Epidermal melanocyte (primary cell): ENCODE results near the gene GLIPR2.
"Not testable (repeated sequence)": the region's sequence is repeated elsewhere in the genome, so short reads cannot be mapped to it uniquely, and the experiment has no call there.

ENCODE experiments used
- DNase-seq: peaks from one replicate; pipeline ENCODE4 v3.0.0; 2011; ENCODE audit warnings: low spot score; ENCODE audit not compliant: insufficient read length

GLIPR2 gene

DNA sequence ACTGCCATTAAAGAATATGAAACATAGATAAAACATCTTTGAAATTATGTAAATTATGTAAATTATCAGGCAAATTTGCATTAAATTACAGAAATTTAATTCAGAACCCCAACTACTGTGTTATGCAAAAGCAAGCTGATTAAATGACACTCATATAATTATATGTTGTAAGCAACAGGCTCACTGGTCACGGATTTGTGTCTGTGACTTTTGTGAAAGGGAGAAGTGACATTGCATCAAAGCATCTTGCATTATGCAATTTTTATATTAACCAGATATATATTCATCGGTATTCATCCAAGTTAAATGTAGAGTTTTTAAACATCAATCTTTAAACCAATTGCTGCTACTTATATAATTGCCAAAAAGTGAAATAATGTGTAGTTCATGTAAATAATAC is 13.0 kb upstream of the GLIPR2 start:
- no peak for DNase-seq

DNA sequence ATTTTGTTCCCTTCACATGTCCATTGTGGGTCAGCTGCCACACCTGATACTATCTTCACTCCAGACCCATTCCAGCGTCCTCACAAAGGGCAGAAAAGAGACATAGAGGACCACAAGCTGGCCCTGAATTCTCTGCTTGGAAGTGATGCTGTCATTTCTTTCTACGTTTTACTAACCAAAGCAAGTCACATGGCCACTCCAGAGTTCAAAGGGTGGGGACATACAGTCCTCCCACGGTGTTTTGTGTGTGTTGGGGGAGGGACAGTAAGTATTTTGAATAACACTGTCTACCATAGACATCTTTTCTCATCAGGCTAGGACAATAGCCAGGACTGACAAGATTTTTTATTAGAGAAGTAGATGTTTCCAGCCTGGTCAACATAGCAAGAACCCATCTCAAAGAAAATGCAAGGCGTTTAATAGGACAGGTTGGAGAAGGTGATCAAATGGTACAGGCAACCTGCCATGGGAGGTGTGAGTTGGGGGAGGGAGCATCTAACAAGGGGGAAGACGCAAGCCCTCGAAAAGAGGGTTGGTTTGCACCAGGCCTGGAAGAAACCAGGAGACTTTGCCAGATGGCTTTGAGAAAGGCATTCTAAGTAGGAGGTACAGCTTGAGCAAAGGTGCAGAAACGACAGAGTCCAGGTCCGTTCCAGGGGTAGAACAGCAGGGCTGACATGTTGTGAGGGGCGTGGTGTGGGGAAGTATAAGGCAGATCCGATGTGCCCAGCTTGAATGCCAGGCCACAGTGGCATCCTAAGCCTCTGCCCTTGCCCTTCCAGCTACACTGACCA is 11.3 kb upstream of the GLIPR2 start:
- no peak for DNase-seq

DNA sequence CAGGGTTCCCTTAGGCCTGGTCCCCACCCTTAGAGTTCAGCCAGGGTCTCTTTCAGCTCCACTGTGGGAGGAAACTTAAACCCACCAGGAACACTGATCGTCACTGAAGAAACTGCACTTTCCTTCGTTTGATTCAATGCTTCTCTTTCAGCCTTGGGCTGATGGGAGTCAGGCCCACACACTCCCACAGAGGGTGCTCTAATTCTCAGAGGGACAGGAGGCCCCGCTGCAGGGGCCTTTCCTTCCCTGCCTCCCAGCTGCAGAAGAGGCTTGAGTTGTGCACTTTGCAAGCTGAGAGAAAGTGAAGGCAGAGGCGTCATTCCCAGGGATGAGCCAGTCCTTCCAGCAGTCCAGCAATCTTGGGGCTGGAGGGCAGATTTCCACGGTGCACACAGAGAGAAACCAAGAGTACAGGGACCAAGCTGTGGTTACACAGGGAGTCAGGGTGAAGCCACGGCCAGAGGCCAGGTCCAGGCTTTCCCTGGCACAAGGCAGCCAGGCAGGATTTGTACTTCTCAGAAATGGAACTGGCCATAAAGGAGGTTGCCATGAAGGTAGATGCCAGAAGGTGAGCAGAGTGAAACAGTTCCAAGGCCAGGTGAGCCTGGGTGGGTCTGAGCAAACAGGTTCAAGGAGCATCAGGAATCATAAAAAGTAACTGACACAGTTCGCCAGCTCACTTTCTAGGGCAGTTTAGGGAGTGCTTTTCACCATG is 10.4 kb upstream of the GLIPR2 start:
- no peak for DNase-seq

DNA sequence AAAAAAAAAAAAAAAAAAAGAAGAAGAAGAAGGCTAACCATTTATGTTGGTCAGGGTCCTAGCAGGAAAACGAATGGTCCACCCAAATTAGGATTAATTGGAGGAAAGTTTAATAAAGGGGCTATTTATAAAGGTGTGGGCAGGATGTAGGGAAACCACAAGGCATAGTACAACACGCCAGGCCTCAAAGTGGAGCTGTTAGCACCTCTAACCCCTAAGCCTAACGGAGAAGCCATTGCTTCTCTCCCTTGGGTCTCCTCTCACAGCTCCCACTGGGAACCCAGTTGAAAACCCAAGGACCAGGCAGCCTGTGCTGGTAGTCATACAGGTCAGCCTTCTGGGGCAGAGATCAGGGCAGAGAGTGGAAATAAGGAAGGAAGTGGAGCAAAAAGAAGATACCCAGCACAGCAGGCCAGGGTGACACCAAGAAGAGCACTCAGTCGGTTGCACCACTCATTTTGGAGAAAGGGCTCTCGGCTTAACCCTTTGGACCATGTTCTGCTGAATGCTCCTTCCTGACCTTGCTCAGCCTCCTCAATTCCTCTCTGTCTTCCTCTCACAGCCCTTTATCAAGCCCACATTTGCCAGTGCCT is 8.8 kb upstream of the GLIPR2 start:
- no peak for DNase-seq

DNA sequence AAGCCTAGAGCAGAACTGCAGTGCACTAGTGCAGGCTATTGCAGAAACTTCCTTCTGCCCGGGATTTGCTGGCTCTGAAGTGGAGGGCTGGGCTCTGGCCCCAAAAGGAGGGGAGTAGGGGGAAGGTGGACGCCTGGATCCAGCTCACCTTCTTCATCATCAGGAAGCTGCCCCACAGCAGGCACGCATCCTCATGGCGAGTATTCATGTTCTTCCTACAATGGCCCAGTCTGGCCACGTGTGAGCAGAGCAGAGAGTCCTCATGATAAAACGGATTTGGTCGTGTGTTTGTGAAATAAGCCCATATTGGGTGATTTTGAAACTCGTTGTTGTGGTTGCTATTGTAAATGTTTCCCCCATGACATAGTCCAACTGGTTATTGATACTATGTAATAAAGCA is 8.2 kb upstream of the GLIPR2 start:
- DNase-seq, result no peak

DNA sequence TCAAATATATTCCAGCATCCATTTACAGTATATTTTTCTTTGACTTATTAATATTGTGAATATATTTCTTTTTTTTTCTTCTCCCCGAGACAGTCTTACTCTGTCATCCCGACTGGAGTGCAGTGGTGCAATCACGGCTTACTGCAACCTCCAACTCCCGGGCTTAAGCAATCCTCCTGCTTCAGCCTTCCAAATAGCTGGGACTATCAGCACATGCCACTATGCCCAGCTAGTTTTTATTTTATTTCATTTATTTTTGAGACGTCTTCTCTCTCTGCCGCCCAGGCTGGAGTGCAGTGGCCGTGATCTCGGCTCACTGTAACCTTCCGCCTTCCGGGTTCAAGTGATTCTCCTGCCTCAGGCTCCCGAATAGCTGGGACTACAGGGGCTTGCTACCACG is 7.4 kb upstream of the GLIPR2 start:
- DNase-seq, result no peak

DNA sequence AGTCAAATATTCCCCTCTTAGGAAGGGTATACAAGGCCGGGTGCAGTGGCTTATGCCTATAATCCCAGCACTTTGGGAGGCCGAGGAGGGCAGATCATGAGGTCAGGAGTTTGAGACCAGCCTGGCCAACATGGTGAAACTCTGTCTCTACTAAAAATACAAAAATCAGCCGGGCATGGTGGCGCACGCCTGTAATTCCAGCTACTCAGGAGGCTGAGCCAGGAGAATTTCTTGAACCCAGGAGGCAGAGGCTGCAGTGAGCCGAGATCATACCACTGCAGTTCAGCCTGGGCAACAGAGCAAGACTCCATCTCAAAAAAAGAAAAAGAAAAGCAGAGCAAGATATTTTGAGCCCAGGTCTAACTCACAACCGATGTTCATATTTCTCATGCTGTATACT is 4.9 kb upstream of the GLIPR2 start:
- DNase-seq, result not testable (repeated sequence)

DNA sequence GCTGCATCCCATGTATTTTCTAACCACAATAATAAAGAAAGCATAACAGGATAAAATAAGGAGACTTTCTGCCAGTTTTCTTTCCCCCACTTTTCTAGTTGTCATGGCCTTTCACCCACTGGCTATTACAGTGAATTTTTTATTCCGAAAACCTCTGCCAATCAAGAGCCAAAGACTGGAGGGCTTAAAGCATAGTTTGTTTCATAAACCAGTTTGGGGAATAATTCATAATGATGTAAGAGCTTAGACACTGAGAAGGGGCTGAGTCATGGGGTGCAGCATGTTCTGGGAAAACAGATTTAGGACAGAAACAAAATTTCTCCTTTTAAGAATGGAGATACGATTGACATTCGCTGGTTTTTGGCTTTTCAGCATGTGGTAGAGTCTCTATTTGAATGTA is 4.4 kb upstream of the GLIPR2 start:
- DNase-seq, result no peak

DNA sequence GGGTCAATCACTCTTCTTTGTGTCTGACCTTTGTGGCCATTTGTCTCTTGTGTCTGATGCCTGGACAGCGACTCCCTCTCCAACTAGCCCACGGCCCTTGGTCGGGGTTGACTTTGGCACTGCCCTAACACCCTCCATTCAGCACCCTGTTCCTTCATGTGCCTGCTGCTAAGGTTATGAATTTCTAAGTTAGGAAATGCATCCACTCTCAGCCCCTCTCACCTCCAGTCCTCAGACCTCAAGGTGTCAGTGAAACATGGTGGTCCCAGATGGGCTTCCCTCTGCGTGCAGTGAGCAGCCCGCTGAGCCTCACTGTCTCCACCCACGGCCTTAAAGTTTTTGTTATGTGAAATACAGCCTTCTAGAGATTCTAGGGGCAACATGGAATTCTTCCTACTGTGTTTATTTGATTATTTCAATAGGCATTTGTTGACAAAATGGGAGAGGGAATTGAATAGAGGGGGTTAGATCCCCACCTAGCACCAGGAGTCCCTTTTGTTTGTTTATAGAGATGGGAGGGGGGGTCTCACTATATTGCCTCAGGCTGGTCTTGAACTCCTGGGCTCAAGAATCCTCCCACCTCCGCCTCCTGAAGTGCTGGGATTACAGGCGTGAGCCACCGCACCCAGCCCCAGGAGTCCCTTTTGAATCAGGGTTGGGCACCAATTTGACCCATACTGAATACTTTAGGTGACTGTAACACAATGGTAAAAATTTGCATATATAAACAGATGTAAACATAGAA is 1.6 kb upstream of the GLIPR2 start:
- no peak for DNase-seq

DNA sequence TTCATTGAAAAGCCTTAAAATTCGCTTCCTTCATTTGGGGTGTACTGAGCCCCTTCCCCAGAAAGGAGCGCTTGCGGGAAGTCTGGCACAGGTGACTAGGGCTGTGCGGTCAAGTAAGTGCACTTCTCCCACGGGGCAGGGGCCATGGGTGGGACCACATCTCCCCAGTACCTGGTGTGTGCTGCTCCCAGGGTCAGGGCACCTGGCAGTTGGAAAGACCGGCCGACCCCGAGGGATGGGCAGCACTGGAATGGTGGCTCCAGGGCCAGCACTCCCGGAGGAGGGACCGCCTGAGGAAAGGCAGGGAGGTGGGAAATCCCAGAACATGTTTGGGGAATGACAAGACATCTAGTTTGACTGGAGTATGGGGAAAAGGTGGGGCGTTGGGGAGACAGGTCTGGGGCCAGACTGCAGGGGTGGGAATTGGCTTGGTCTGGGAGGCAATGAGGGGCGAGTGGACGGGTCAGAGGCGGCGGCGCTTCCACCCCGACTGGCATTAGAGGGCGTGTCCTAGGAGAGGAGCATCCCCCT is 727 bp upstream of the GLIPR2 start:
- no peak for DNase-seq

DNA sequence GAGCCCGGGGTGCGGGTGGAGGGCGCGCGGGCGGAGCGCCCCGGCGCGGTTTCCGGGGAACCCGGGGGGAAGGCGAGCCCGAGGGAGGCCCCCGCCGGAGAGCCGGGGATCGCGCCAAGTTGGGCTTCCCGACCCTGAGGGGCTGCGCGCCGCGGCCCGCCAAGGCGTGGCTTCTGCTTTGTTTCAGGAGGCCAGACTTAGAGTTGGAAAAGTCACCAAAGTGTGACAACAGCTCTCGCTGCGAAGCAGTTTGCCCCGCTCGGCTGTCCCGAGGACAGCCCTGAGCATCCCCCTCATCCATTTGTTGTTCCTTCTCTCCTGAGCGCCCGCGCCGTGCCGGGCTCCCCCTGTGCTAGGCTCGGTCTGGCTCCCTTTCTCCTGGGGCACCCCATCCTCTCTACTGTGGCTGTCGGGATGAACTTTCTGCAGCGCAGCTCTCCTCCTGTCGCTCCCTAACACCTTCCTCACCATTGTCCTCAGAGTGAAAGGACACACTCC is 410 bp downstream of the GLIPR2 start:
- no peak for DNase-seq

DNA sequence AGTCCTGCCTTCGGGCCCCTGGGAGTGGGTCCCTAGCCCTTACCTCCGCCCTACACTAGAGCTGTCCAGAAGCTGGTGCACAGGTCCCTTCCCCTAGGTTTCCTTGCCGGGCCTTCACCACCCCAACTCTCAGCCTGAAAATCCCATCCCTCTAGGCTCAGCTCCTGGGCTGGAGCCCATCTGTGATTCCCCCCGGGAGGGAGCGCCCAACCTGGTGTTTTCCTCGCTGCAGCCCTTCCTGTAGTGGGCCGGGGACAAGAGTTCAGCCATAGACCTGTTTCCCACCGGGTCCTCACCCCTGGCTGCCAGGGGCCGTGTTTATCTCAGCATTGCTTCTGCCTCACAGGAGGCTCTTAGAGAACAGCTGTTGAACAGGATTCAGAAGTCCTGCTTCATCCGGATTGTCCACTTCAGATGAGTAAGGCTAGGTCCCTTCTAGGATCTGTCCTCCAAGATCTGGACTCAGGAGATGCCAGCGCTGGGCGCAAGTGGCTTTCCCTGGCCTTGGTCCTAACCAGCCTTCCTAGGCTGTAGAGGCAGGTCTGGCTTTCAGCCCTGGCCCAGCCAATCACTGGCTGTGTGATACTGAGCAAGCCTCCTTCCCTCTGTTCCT is 965 bp downstream of the GLIPR2 start:
- DNase-seq, result no peak

DNA sequence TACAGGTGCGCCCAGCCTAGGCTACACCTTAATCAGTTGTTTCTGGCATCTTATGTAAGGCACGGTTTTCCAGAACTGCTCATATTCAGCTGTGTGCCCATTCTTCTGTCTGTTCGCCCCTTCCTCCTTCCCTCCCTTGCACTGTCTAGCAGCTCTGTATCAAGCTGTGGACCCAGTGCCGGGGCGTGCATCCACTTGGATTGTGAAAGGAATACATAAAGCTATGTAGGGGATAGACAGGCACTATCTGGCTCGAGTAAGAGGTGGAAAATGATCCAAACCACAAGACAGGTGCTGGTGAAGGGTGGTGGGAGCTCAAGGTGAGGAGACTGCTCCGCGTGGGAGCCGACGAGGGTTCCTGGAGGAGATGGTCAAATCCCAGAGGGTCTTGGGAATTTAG is 2.0 kb downstream of the GLIPR2 start:
- no peak for DNase-seq

DNA sequence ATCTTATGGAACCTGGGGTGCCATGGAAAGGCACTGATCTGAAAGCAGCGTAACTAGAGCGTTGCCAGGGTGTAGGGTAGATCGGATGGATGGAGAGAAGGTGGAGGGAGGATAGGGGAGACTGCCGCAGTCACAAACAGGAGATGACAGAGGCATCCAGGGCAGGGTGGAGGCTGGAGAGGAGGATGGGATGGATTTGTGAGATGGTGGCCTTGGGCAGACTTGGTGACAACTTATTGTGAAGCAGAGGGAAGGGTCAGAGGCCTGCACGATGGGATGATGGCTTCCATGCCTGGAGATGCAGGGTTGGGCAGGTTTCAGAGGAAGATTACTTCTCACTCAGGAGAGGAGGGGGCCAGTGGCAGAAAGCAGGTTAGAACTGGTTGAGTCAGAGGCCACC is 2.4 kb downstream of the GLIPR2 start:
- no peak for DNase-seq

DNA sequence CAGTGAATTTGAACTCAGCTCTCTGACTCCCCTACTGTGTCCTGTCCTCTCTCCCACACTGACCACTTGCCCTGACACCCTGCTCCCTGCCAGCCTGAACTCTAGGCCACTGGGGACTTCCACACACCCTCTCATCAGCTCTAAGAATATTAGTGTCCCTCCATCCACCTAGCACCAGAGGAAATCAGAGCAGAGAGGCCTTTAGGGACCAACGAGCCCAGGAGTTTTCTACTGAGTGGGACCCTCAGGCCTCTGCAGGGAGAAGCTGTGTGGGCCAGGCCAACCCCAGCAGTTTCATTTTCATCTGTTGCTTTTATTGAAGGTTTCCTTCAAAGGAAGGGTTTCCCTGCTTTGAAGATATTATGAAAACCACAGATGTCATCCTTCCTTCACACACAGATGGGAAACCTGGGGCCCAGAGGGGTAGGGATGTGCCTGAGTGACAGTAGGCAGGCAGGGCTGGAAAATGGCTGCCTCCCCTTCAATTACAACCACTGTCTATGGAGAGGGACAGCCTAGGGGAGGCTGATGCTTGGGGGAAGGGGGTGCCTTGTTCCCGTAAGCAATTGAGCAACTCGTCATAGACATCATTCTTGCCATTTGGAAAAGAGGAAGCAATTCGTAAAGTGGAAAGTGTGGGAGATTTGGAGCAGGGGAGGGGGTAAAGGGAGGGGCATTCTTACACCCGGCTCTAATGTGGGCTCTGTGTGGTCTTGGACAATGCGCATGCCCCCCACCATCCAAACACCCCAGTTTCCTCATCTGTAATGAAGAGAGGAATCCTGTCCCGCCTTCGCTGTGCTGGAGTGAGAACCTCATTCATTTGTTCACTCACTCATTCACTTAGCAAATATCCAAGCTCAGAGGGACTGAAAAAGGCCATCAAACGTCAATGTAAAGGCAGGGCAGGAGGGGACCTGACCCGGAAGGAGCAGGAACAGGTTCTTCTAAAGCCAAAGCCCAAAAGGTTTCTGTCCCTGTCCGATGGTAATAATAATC is 3.9 kb downstream of the GLIPR2 start:
- no peak for DNase-seq

DNA sequence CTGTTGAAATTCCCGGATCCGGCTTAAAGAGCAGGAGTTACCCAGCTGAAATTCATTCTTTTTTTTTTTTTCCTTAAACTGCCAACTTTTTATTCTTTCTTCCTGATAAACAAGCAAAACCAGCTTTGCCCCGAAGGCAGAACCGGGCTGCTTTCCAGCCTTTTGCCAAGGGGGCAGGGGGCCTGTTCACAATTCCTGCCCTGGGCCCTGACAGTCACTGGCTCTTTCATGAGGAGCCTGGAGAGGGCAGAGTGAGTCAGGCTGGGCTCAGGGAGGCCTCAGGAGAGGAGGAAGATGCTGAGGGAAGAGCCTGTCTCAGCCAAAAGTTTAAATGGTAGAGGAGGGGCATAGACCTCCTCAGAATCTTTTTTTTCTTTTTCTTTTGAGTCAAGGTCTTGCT is 4.8 kb downstream of the GLIPR2 start:
- no peak for DNase-seq

DNA sequence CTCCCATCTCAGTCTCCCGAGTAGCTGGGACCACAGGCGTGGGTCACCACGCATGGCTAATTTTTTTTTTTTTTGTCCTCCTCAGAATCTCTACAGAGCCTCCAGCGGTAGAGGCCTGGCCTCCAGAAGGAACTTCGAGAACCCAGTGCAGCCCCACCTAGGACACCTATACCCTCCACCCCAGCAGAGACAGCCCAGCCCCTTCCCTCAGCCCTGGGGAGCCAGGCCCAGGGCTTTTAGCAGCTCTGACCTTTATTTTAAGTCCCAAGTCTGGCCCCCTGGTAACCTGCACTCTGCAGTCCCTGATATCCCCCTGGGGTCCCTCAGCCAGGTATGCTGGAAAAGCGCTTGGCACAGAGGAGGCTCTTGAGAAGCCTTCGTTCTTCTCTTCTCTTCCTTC is 5.2 kb downstream of the GLIPR2 start:
- no peak for DNase-seq

DNA sequence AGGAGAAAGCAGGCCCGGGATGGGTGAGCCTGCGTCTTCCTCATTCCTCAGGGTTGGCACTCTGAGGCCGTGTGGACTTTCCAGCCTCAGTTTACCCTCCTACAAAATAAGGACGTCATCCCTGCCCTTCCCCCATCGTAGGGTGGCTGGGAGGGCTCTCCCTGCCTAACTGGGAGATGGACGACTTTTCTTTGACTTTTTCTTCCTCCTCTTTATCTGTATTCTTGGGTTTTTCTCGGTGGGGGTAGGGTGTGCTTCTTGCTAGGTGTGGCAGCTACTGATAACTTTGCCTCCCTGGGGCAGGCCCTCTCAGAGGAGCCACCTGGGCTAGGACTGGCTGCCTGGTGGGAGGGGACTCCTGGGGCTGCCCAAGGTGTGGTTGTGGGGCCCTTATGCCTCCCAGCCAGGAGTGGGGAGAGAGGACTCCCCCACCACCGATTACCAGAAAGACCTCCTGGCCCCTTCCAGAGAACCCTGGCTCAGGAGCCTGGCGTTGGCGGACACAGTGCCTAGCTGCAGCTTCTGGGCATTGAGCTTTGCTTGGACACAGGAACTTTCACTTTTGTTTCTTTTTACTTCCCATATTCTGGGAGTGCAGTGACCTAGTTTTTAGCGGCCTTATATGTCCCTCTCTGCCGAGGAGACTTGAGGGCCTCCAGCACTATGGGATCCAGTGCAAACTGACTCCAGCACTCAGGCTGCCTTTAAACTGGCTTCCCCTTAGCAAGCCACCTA is 6.1 kb downstream of the GLIPR2 start:
- DNase-seq, result no peak

DNA sequence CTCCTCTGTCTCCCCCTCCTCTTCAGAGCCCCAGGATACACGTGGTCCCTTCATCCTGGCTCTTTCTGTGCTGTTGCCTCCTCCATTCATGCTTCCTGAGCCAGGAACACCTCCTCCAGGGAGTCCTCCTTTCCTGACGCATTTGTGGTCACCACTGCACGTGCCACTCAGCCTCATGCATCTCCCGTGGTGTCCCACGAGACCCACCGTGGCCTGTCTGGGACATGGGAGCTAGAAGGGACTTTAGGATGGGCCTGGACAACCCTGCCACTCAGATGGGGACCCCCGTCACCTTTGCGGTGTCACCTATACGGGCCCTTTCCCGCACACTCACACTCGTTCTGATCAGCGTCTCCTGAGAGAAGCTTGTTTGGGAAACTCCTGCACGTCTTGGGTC is 6.7 kb downstream of the GLIPR2 start:
- no peak for DNase-seq
